ENCODE measurements around the gene GRIK3.

Gene GRIK3

DNA sequence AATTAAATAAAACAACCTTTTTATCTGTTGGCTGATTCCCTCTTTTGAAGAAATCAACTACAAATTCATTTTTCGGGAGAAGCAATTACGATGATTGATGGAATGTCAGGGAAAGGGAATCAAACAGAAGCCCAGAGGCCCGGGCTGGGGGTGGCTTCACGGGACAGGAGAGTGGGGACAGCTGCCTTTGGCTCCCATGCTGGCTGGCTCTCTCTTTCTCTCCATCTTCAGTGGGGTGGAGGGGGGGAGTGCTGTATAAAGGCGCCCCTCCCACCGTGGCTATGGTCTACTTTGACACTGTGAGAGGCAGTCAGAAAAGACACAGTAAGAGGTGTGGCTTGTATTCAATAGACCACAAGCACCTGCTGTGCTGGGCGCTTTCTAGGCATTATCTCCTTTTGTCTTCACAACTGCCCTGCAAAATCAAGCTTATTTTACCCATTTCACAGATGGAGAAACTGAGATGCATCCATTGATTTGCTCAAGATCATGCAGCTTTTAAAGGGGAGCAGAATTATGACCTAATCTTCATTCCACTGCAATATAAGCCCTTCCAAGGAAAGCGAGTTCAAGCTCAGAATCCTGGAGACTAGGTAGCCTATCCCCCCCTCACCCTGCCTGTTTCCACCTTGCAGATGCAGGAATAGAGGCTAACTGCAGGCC lies 92.9 kb downstream of the GRIK3 start:
- TF ChIP-seq, protein P1, sequence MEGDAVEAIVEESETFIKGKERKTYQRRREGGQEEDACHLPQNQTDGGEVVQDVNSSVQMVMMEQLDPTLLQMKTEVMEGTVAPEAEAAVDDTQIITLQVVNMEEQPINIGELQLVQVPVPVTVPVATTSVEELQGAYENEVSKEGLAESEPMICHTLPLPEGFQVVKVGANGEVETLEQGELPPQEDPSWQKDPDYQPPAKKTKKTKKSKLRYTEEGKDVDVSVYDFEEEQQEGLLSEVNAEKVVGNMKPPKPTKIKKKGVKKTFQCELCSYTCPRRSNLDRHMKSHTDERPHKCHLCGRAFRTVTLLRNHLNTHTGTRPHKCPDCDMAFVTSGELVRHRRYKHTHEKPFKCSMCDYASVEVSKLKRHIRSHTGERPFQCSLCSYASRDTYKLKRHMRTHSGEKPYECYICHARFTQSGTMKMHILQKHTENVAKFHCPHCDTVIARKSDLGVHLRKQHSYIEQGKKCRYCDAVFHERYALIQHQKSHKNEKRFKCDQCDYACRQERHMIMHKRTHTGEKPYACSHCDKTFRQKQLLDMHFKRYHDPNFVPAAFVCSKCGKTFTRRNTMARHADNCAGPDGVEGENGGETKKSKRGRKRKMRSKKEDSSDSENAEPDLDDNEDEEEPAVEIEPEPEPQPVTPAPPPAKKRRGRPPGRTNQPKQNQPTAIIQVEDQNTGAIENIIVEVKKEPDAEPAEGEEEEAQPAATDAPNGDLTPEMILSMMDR (IDR thresholded peaks at IDR 0.05; ENCODE audit: low read depth, low read length), result no peak
- in situ Hi-C loops (cut with HindIII; ENCODE audit: low sequenced_read_pairs), result no loop called here

DNA sequence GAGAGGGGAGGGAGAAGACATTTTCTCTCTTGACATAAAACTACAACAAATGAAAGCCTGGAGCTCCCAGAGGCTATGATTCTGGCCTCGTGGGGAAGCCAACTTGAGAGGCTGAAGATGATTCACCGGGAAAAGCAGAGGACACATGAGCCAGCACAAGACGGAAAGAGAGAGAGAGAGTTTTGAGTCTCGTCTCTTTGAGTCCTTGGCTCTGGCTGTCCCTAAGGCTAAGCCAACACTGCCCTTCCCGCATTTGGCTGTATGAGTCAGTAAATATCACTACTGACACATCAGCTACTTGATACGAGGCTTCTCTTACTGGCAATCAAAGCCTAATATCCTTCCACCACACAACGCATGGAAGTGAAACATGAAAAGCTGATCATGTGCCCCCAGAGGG lies 95.5 kb downstream of the GRIK3 start:
- no peak overlapping the region for H3K4me3 ChIP-seq (ENCODE audit: low read depth, low read length)
- in situ Hi-C loops (cut with HindIII; ENCODE audit: low sequenced_read_pairs), result no loop called here
- TF ChIP-seq, protein P1 (IDR thresholded peaks at IDR 0.05; ENCODE audit: low read depth, low read length), result no peak
- DNase-seq (ENCODE audit: low read depth, low spot score), result no peak

More for the DNA sequence above, 92.9 kb downstream of the GRIK3 start:
- DNase-seq (ENCODE audit: low read depth, low spot score), result no peak
- H3K4me3 ChIP-seq (ENCODE audit: low read depth, low read length), result no peak overlapping the region

DNA sequence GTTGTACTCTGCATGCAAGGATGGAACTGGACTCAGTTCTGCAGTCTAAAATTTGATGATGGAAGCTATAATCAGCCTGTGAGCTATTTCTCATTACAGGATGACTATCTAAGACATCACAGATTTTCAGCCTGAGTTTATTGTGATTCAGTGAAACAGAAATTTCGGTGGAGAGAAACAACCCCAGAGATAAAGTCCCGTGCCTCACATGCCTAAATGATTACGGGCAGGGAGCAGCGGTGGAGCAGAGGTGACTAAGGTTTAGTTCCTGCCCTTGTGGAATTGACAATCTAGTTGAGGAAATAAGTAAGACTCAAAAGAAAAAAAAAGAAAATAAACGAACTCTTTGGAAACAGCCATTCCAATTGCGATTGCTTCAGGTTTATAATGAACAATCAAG lies 96.9 kb downstream of the GRIK3 start:
- in situ Hi-C loops (cut with HindIII; ENCODE audit: low sequenced_read_pairs), result no loop called here
- TF ChIP-seq, protein P1 (IDR thresholded peaks at IDR 0.05; ENCODE audit: low read depth, low read length), result no peak
- H3K4me3 ChIP-seq (ENCODE audit: low read depth, low read length), result no peak overlapping the region
- DNase-seq (ENCODE audit: low read depth, low spot score), result no peak

DNA sequence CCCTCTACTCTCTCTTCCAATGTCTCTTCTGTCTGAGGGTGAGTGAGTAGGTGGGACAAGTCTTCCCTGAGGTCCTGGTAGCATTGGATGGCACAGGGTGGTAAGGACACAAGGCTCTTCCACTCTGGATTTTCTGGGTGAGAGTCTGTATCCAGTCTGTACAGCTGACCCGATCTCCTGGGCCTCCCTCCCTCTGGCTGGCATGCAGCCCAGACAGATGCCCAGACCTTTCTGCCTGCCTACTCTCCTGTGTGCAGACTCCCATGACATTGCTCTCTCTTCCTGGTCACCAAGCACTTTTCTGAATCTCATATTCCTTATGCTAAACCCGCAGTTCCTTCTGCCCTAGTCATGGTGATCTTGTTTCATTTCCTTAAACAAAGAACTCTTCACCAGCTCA lies 100.3 kb downstream of the GRIK3 start:
- in situ Hi-C loops (cut with HindIII; ENCODE audit: low sequenced_read_pairs), result no loop called here
- TF ChIP-seq, protein P1 (IDR thresholded peaks at IDR 0.05; ENCODE audit: low read depth, low read length), result no peak
- no peak for DNase-seq (ENCODE audit: low read depth, low spot score)
- no peak overlapping the region for H3K4me3 ChIP-seq (ENCODE audit: low read depth, low read length)

DNA sequence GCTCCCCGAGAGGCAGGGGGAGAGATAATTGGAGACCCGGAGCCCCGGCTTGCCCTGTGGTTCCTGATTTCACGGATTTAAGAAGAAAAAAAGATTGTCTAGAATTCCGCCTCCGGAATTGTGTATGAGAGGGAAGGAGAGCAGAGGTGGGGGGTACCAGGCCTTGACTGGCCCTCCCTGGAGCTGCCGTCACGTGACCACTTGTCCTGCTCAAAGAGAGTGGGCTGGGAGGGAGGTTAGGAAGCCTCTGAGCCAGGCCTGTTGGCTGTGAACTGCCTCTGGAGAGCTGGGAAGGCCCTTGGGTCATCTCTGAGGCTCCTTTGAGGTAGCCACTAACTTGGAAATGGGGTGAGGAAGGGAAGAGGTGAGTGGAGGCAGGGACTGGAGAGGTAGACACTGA lies 106.5 kb downstream of the GRIK3 start:
- H3K4me3 ChIP-seq (ENCODE audit: low read depth, low read length), result no peak overlapping the region
- in situ Hi-C loops (cut with HindIII; ENCODE audit: low sequenced_read_pairs), result no loop called here
- DNase-seq (ENCODE audit: low read depth, low spot score), result no peak
- TF ChIP-seq, protein P1 (IDR thresholded peaks at IDR 0.05; ENCODE audit: low read depth, low read length), result no peak

DNA sequence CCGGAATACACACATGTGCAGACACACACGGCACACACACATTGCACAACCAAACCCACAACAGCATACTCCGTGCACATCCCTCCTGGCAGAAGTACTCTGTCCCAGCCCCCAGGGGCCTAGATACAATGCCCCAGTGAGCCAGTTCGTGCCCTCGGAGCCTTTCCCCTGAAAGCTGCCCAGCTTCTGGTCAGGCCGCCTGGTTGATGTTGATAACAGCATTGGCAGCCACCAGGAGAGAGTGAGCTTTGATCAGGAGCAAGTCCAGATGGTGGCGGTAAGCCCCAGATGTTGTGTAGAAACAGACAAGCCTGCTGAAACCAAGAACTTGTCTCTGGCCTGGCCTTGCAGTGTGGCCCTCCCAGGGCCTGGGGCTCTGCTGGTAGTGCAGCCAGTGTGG lies 109.1 kb downstream of the GRIK3 start:
- in situ Hi-C loops (cut with HindIII; ENCODE audit: low sequenced_read_pairs), result no loop called here
- DNase-seq (ENCODE audit: low read depth, low spot score), result no peak
- no peak overlapping the region for H3K4me3 ChIP-seq (ENCODE audit: low read depth, low read length)
- TF ChIP-seq, protein P1 (IDR thresholded peaks at IDR 0.05; ENCODE audit: low read depth, low read length), result no peak
